ENCODE results near the gene LILRB5. TPM values are rescaled to one million over a fixed set of nuclear protein-coding genes. Genes with fewer than 3 reads are reported as not detected.

Gene LILRB5
- polyA plus RNA-seq, 1 experiment = not detected

DNA sequence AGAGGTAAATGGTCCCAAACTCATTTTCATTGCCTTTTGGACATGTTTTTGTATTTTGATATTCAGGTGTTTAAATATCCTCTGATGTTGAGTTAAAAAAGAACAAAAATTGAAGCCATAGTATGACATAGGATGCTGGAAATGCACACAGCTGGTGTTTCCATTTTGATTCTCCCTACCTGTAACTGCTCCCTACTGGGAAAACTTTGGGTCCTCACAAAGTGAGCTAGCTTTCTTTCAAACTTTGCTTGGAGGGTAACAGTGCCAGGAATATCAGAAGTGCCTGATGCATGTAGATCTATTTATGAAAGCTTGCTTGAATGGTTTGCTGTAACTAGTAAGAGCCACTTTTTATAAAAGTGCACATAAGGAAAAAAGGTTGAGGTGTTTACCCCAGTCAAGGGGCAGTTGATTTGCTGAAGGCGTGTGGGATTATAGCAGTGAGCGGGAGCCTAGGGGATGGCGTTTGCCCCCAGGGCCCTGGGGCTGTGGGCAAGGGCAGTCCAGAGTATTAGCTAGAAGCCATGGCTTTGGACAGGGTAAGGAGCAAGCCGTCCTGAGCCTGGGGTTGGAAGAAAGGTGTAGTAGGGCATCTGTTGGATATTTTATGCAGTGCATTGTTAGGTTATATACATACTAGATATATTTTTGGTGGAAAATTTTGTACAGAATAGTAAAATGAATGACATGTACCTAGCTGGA, 52.2 kb downstream of the LILRB5 start:
- TF ChIP-seq, protein P1, sequence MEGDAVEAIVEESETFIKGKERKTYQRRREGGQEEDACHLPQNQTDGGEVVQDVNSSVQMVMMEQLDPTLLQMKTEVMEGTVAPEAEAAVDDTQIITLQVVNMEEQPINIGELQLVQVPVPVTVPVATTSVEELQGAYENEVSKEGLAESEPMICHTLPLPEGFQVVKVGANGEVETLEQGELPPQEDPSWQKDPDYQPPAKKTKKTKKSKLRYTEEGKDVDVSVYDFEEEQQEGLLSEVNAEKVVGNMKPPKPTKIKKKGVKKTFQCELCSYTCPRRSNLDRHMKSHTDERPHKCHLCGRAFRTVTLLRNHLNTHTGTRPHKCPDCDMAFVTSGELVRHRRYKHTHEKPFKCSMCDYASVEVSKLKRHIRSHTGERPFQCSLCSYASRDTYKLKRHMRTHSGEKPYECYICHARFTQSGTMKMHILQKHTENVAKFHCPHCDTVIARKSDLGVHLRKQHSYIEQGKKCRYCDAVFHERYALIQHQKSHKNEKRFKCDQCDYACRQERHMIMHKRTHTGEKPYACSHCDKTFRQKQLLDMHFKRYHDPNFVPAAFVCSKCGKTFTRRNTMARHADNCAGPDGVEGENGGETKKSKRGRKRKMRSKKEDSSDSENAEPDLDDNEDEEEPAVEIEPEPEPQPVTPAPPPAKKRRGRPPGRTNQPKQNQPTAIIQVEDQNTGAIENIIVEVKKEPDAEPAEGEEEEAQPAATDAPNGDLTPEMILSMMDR (IDR thresholded peaks at IDR 0.05; ENCODE audit: insufficient read depth, low read depth, low read length) = no peak
- Histone ChIP-seq H3K4me3 (ENCODE audit: low read depth, low read length) (no peak overlapping the region), H3K27me3 (ENCODE audit: control insufficient read depth, insufficient read depth, low read length) (no peaks in the 10 kb centered on the region), H3K36me3 (ENCODE audit: control insufficient read depth, insufficient read depth, low read length) (peaks cover 35% of the 10 kb centered on the region)
- no peak for DNase-seq (ENCODE audit: low read depth)
- POLR2A ChIA-PET = interaction anchor here (0.5 kb wide), 1 partner anchor 14 kb away, joined by 3 read pairs; the partner anchor contains the start of gene TSEN34
- CTCF ChIA-PET = interaction anchor here (0.8 kb wide), 1 partner anchor 9 kb away, joined by 3 read pairs; no protein-coding TSS in a partner anchor

DNA sequence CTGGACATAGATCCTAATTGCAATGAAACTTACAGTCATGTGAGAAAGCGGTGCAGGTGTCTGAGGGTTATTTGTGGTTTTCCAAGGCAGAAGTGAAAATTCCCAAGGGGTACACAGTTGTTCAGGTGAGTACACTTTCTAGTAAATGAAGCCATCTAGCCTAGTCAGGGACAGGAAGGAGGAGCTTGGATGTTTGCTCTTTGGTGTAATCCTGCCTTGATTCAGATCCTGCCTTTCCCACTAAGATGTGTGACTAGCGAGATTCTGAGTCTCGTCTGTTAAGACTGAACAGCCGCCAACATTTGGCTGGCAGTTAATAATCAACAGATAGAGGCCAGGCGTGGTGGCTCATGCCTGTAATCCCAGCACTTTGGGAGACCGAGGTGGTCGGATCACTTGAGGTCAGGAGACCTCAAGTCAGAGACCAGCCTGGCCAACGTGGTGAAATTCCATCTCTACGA, 53.9 kb downstream of the LILRB5 start:
- no peaks in the 10 kb centered on the region for H3K27me3 ChIP-seq (ENCODE audit: control insufficient read depth, insufficient read depth, low read length)
- ChIA-PET CTCF (no interaction called here), POLR2A (interaction anchor here (1.0 kb wide), 1 partner anchor 14 kb away, joined by 5 read pairs; the partner anchor contains the start of gene MBOAT7)
- TF ChIP-seq, protein P1 (IDR thresholded peaks at IDR 0.05; ENCODE audit: insufficient read depth, low read depth, low read length) = no peak
- H3K36me3 ChIP-seq (ENCODE audit: control insufficient read depth, insufficient read depth, low read length) = peaks cover 30% of the 10 kb centered on the region
- DNase-seq (ENCODE audit: low read depth) = no peak
- H3K4me3 ChIP-seq (ENCODE audit: low read depth, low read length) = no peak overlapping the region

DNA sequence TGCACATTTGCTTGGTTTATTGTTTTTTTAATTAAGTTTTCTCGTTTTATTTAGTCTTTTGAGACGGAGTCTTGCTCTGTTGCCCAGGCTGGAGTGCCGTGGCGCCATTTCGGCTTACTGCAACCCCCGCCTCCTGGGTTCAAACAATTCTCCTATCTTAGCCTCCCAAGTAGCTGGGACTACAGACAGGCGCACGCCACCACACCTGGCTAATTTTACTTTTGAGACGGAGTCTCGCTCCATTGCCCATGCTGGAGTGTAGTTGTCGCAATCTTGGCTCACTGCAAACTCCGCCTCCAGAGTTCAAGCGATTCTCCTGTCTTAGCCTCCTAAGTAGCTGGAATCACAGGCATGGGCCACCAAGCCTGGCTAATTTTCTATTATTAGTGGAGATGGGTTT, 55.1 kb downstream of the LILRB5 start:
- no peaks in the 10 kb centered on the region for H3K27me3 ChIP-seq (ENCODE audit: control insufficient read depth, insufficient read depth, low read length)
- peaks cover 28% of the 10 kb centered on the region for H3K36me3 ChIP-seq (ENCODE audit: control insufficient read depth, insufficient read depth, low read length)
- DNase-seq (ENCODE audit: low read depth) = no peak
- ChIA-PET CTCF (interaction anchor here (0.7 kb wide), 1 partner anchor 31 kb away, joined by 3 read pairs; no protein-coding TSS in a partner anchor), POLR2A (interaction anchor here (1.0 kb wide), 1 partner anchor 13 kb away, joined by 5 read pairs; the partner anchor contains the start of gene MBOAT7)
- peak overlapping the region; percentile 68 for H3K4me3 ChIP-seq (ENCODE audit: low read depth, low read length)
- TF ChIP-seq, protein P1 (IDR thresholded peaks at IDR 0.05; ENCODE audit: insufficient read depth, low read depth, low read length) = no peak

DNA sequence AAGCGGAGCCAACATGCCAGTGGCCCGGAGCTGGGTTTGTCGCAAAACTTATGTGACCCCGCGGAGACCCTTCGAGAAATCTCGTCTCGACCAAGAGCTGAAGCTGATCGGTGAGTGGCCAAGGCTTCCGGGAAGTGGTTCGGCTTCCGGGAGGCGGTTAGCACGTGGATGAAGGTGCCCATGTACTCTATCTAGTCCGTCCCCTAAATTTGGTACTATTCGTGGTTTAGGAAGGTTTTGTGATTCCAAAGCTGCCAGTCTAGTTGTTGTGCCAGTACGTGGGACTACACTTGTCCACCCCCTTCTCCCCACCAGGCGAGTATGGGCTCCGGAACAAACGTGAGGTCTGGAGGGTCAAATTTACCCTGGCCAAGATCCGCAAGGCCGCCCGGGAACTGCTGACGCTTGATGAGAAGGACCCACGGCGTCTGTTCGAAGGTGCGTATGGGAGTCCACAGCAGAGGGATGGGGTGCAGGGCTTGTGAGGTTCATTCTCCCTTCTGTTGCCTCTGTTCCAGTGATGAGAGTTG, 55.8 kb downstream of the LILRB5 start:
- POLR2A ChIA-PET = interaction anchor here (0.6 to 1.4 kb wide), 5 partner anchors 9 to 333 kb away, joined by 3 to 7 read pairs (median 3); partner anchors contain the start of genes MBOAT7 and TSEN34
- no peak for DNase-seq (ENCODE audit: low read depth)
- no peaks in the 10 kb centered on the region for H3K27me3 ChIP-seq (ENCODE audit: control insufficient read depth, insufficient read depth, low read length)
- CTCF ChIA-PET = no interaction called here
- peaks cover 22% of the 10 kb centered on the region for H3K36me3 ChIP-seq (ENCODE audit: control insufficient read depth, insufficient read depth, low read length)
- peak overlapping the region; percentile 68 for H3K4me3 ChIP-seq (ENCODE audit: low read depth, low read length)
- TF ChIP-seq, protein P1 (IDR thresholded peaks at IDR 0.05; ENCODE audit: insufficient read depth, low read depth, low read length) = no peak

Small RNAs within 50 kb of the gene (small RNA-seq; reads per million reads assigned to genes)
- gene AC245884.12 (ENCODE audit: insufficient read length, low read depth, low replicate concordance) (not detected), gene MIR4752 (ENCODE audit: insufficient read length, low read depth, low replicate concordance) (not detected), gene RNU6-1307P (ENCODE audit: insufficient read length, low read depth, low replicate concordance) (not detected)

Other genes starting within 250 kb of the LILRB5 start
- gene VSTM1, start 193.4 kb downstream of the LILRB5 start, polyA plus RNA-seq (2011; rRNA removed) = not detected in 2 replicates
- gene TARM1, start 175.9 kb downstream of the LILRB5 start, polyA plus RNA-seq (2011; rRNA removed) = not detected in 2 replicates
- gene OSCAR, start 156.5 kb downstream of the LILRB5 start, polyA plus RNA-seq (2011; rRNA removed) = 0.27 and 0.66 TPM in 2 replicates
- 26.6 and 45.8 TPM in 2 replicates for gene NDUFA3, start 154.4 kb downstream of the LILRB5 start, polyA plus RNA-seq (2011; rRNA removed)
- gene TFPT, start 141.6 kb downstream of the LILRB5 start, polyA plus RNA-seq (2011; rRNA removed) = 15.3 and 18.8 TPM in 2 replicates
- 27.7 and 39.4 TPM in 2 replicates for gene PRPF31, start 141.5 kb downstream of the LILRB5 start, polyA plus RNA-seq (2011; rRNA removed)
- gene CNOT3, start 119.5 kb downstream of the LILRB5 start, polyA plus RNA-seq (2011; rRNA removed) = 6.2 and 6.3 TPM in 2 replicates
- gene LENG1, start 97.6 kb downstream of the LILRB5 start, polyA plus RNA-seq (2011; rRNA removed) = 3.7 and 4.4 TPM in 2 replicates
- 0.54 and 0.55 TPM in 2 replicates for gene TMC4, start 84.1 kb downstream of the LILRB5 start, polyA plus RNA-seq (2011; rRNA removed)
- gene MBOAT7, start 67.7 kb downstream of the LILRB5 start, polyA plus RNA-seq (2011; rRNA removed) = 75.1 and 101 TPM in 2 replicates
- 36.2 and 53.9 TPM in 2 replicates for gene TSEN34, start 66.0 kb downstream of the LILRB5 start, polyA plus RNA-seq (2011; rRNA removed)
- gene RPS9, start 56.4 kb downstream of the LILRB5 start, polyA plus RNA-seq (2011; rRNA removed) = 2,387 and 3,504 TPM in 2 replicates
- not detected in 2 replicates for gene LILRB3, start 34.3 kb downstream of the LILRB5 start, polyA plus RNA-seq (2011; rRNA removed)
- not detected in 2 replicates for gene LILRA6, start 14.5 kb downstream of the LILRB5 start, polyA plus RNA-seq (2011; rRNA removed)
- gene LILRB2, start 23.8 kb upstream of the LILRB5 start, polyA plus RNA-seq (2011; rRNA removed) = not detected in 2 replicates
- not detected in 2 replicates for gene LILRA5, start 55.9 kb upstream of the LILRB5 start, polyA plus RNA-seq (2011; rRNA removed)
- gene LILRA4, start 81.9 kb upstream of the LILRB5 start, polyA plus RNA-seq (2011; rRNA removed) = not detected in 2 replicates
- gene LAIR1, start 107.7 kb upstream of the LILRB5 start, polyA plus RNA-seq (2011; rRNA removed) = not detected in 2 replicates
- gene TTYH1, start 158.2 kb upstream of the LILRB5 start, polyA plus RNA-seq (2011; rRNA removed) = not detected in 2 replicates
- gene LENG8, start 191.9 kb upstream of the LILRB5 start, polyA plus RNA-seq (2011; rRNA removed) = 23.5 and 39.5 TPM in 2 replicates
- 1.4 and 2.0 TPM in 2 replicates for gene LENG9, start 206.5 kb upstream of the LILRB5 start, polyA plus RNA-seq (2011; rRNA removed)
- 22.5 and 24.7 TPM in 2 replicates for gene CDC42EP5, start 216.0 kb upstream of the LILRB5 start, polyA plus RNA-seq (2011; rRNA removed)
- gene LAIR2, start 245.6 kb upstream of the LILRB5 start, polyA plus RNA-seq (2011; rRNA removed) = not detected in 2 replicates